OCI-LY7 (cell line): ENCODE data around the gene FKBP1A. TPM values are rescaled to one million over a fixed set of nuclear protein-coding genes. Genes with fewer than 3 reads are reported as not detected.
A peak's percentile ranks its signal among the peaks of the same experiment; 100 is the strongest.

ENCODE experiments used
- BruUV-seq: library from RNA; stranded (reverse); fragments of 400-500 nt; replicated peaks from 2 replicates; lab custom pipeline; 2021; lab: Mats Ljungman, UMichigan
- CTCF ChIA-PET: fragments of 300-600 bp; sonication (Branson Sonifier 250); formaldehyde crosslinking; loops from one replicate; lab custom pipeline; 2022; ENCODE audit warnings: antibody characterized with exemption; ENCODE audit not compliant: unreplicated experiment; lab: Charles Lee
- POLR2A ChIA-PET: fragments of 300-600 bp; sonication (Branson Sonifier 250); formaldehyde crosslinking; loops from one replicate; lab custom pipeline; 2022; ENCODE audit warnings: antibody characterized with exemption; lab: Charles Lee
- DNase-seq: peaks from one replicate; pipeline ENCODE4 v3.0.0-alpha.2; 2015; ENCODE audit warnings: low spot score
- H2AFZ ChIP-seq: fragments of 200-600 bp; sonication (generic), shearing (Covaris generic); 2 replicates; pipeline ENCODE4 v1.6.1; 2014; ENCODE audit warnings: mild to moderate bottlenecking, antibody characterized with exemption, low read length, moderate library complexity
- H3K27ac ChIP-seq: fragments of 200-600 bp; sonication (generic); 2 replicates; pipeline ENCODE4 v1.5.1; 2014; ENCODE audit warnings: mixed run types, low read depth, mild to moderate bottlenecking, moderate library complexity, low read length, inconsistent platforms; ENCODE audit not compliant: poor library complexity, severe bottlenecking
- H3K36me3 ChIP-seq: fragments of 200-600 bp; sonication (generic); 2 replicates; pipeline ENCODE4 v1.6.1; 2014; ENCODE audit warnings: mild to moderate bottlenecking, antibody characterized with exemption, low read length, moderate library complexity, mixed read lengths; ENCODE audit not compliant: insufficient read depth
- H3K4me1 ChIP-seq: fragments of 200-600 bp; sonication (generic); 2 replicates; pipeline ENCODE4 v1.5.1; 2014; ENCODE audit warnings: mild to moderate bottlenecking, low read length; ENCODE audit not compliant: insufficient read depth, poor library complexity, severe bottlenecking
- H3K4me2 ChIP-seq: fragments of 200-600 bp; sonication (generic); 2 replicates; pipeline ENCODE4 v1.6.1; 2014; ENCODE audit warnings: mild to moderate bottlenecking, low read length
- H3K4me3 ChIP-seq: fragments of 200-600 bp; sonication (generic); 2 replicates; pipeline ENCODE4 v1.5.1; 2014; ENCODE audit warnings: mild to moderate bottlenecking, low read depth, low read length; ENCODE audit not compliant: poor library complexity, severe bottlenecking
- H3K79me2 ChIP-seq: fragments of 200-600 bp; sonication (generic); 2 replicates; pipeline ENCODE4 v1.6.1; 2016; ENCODE audit warnings: low read depth, mild to moderate bottlenecking, low read length, moderate library complexity, mixed read lengths; ENCODE audit not compliant: insufficient read depth
- H3K9me2 ChIP-seq: fragments of 200-600 bp; sonication (generic); 2 replicates; pipeline ENCODE4 v1.6.1; 2016; ENCODE audit warnings: mild to moderate bottlenecking, low read length, mixed read lengths; ENCODE audit not compliant: insufficient read depth
- H3K9me3 ChIP-seq: fragments of 200-600 bp; sonication (generic); 2 replicates; pipeline ENCODE4 v1.6.1; 2014; ENCODE audit warnings: mild to moderate bottlenecking, mixed run types, low read length, mixed read lengths
- H4K20me1 ChIP-seq: fragments of 200-600 bp; sonication (generic); 2 replicates; pipeline ENCODE4 v1.6.1; 2014; ENCODE audit warnings: mild to moderate bottlenecking, antibody characterized with exemption, low read length, moderate library complexity, mixed read lengths; ENCODE audit not compliant: insufficient read depth
- CTCF ChIP-seq: fragments of 200-600 bp; sonication (generic); conservative IDR thresholded peaks from 2 replicates; pipeline ENCODE4 v1.5.1; 2014; ENCODE audit warnings: mild to moderate bottlenecking, antibody characterized with exemption, low read length, moderate library complexity, mixed read lengths
- EZH2phosphoT487 ChIP-seq: fragments of 200-600 bp; sonication (generic); IDR thresholded peaks from 2 replicates; pipeline ENCODE4 v1.6.1; 2018; ENCODE audit warnings: low read depth, borderline replicate concordance, mild to moderate bottlenecking, mixed run types, antibody characterized with exemption, low read length, moderate library complexity, mixed read lengths
- intact Hi-C: fragments of 100-400 bp; cut with micrococcal nuclease; formaldehyde crosslinking; loops from one replicate; pipeline ENCODE4 v1.10.0; 2022; ENCODE audit not compliant: unreplicated experiment
- total RNA-seq, 2 experiments: library from RNA; depleted of rRNA in 1 of 2; stranded (reverse); fragments of >200 nt in 1 of 2; shearing (Covaris generic) in 1 of 2; gene quantifications; 2 replicates each; pipeline ENCODE4 v1.2.3, GENCODE V29; 2014 to 2022

Gene FKBP1A
- total RNA-seq, 2 experiments from 2014 or later: 99.0 to 218 TPM

- H3K9me3 ChIP-seq: no peaks in the 10 kb centered on the region
- no peaks in the 10 kb centered on the region for H3K9me2 ChIP-seq
- no peak overlapping the region for H3K4me2 ChIP-seq
- H2AFZ ChIP-seq: no peak overlapping the region
- H3K4me3 ChIP-seq: no peak overlapping the region
- peaks cover 8% of the 10 kb centered on the region; the same call in 1 of the 2 replicates for H3K36me3 ChIP-seq
- intact Hi-C loops: no loop called here
- H4K20me1 ChIP-seq: peaks cover 23% of the 10 kb centered on the region
- no peak for DNase-seq
- BruUV-seq: no TSS peak
- peaks cover 50% of the 10 kb centered on the region for H3K4me1 ChIP-seq
- CTCF ChIA-PET: no interaction called here
- no peak overlapping the region for H3K27ac ChIP-seq
- H3K79me2 ChIP-seq: peaks cover 30% of the 10 kb centered on the region
- TF ChIP-seq EZH2phosphoT487 (no peak), CTCF (no peak)
- POLR2A ChIA-PET: no interaction called here
Measured at GRCh38 chr20:1394686-1395085, 1.8 kb upstream of the FKBP1A start.

- Histone ChIP-seq H3K36me3 (peaks cover 17% of the 10 kb centered on the region; the same call in 1 of the 2 replicates), H2AFZ (peak overlapping the region; percentile 72), H3K4me3 (peak overlapping the region; percentile 91), H3K4me2 (peak overlapping the region; percentile 87), H4K20me1 (peaks cover 35% of the 10 kb centered on the region), H3K27ac (peak overlapping the region; percentile 27), H3K79me2 (peaks cover 41% of the 10 kb centered on the region), H3K9me3 (no peaks in the 10 kb centered on the region), H3K9me2 (no peaks in the 10 kb centered on the region), H3K4me1 (peaks cover 52% of the 10 kb centered on the region)
- BruUV-seq: no TSS peak
- POLR2A ChIA-PET: interaction anchor here (0.6 kb wide), 1 partner anchor 66 kb away, joined by 6 read pairs; no protein-coding TSS in a partner anchor
- CTCF ChIA-PET: no interaction called here
- intact Hi-C loops: loop anchor here (2.0 kb wide), 1 partner anchor 69 kb away; no protein-coding TSS in a partner anchor
- TF ChIP-seq CTCF: no peak
- no peak for TF ChIP-seq EZH2phosphoT487
- DNase-seq: no peak
Measured at GRCh38 chr20:1393507-1393882, 641 bp upstream of the FKBP1A start.

- POLR2A ChIA-PET: interaction anchor here (1.3 to 2.2 kb wide), 3 partner anchors 9 to 71 kb away, joined by 8 to 13 read pairs (median 11); no protein-coding TSS in a partner anchor
- peaks cover 25% of the 10 kb centered on the region for H3K36me3 ChIP-seq
- peaks cover 42% of the 10 kb centered on the region for H4K20me1 ChIP-seq
- H3K4me2 ChIP-seq: peak overlapping the region; percentile 98
- intact Hi-C loops: loop anchor here (2.0 kb wide), 1 partner anchor 68 kb away; no protein-coding TSS in a partner anchor
- no peaks in the 10 kb centered on the region for H3K9me2 ChIP-seq
- peaks cover 45% of the 10 kb centered on the region for H3K4me1 ChIP-seq
- no peak for TF ChIP-seq EZH2phosphoT487
- no peak for TF ChIP-seq CTCF
- peak overlapping the region; percentile 91 for H3K4me3 ChIP-seq
- no peak overlapping the region; the same call in 1 of the 2 replicates for H2AFZ ChIP-seq
- CTCF ChIA-PET: interaction anchor here (1.0 kb wide), 1 partner anchor 12 kb away, joined by 10 read pairs; no protein-coding TSS in a partner anchor
- BruUV-seq: no TSS peak
- H3K9me3 ChIP-seq: no peaks in the 10 kb centered on the region
- H3K79me2 ChIP-seq: peaks cover 53% of the 10 kb centered on the region
- no peak for DNase-seq
- H3K27ac ChIP-seq: peak overlapping the region; percentile 39
Measured at GRCh38 chr20:1392443-1392692, 486 bp downstream of the FKBP1A start.
